Activated T-cell treated with anti-CD3 and anti-CD28 coated beads, Interleukin-2, amount 50 U/mL, for 4 hours (primary cell): Measurements from ENCODE around the gene NCAPG2. TPM values are rescaled to one million over a fixed set of nuclear protein-coding genes. Genes with fewer than 3 reads are reported as not detected.

Experiments used
- ATAC-seq, 2 donors: fragments of 200-7000 bp; cut with Tn5 transposase; one replicate each; pipeline ENCODE4 v1.10.0; 2021
- DNase-seq: peaks from one replicate; pipeline ENCODE4 v3.0.0-alpha.2; 2020
- H3K27me3 Mint-ChIP-seq: one replicate; pipeline ENCODE4 v1.8.0; 2021; ENCODE audit warnings: low read depth, mixed read lengths
- H3K36me3 Mint-ChIP-seq: one replicate; pipeline ENCODE4 v1.8.0; 2022; ENCODE audit warnings: mixed read lengths; ENCODE audit not compliant: insufficient read depth
- H3K4me1 Mint-ChIP-seq: one replicate; pipeline ENCODE4 v1.8.0; 2021; ENCODE audit warnings: low read depth, mixed read lengths
- H3K4me3 Mint-ChIP-seq: one replicate; pipeline ENCODE4 v1.8.0; 2021; ENCODE audit warnings: mild to moderate bottlenecking, moderate library complexity, mixed read lengths
- H3K9me3 Mint-ChIP-seq: one replicate; pipeline ENCODE4 v1.8.0; 2021; ENCODE audit warnings: mixed read lengths
- total RNA-seq, 3 donors: library from RNA; stranded (reverse); gene quantifications; one replicate each; pipeline ENCODE4 v1.2.1, GENCODE V29; 2021

The NCAPG2 gene
- total RNA-seq, 3 donors from 2014 or later = 19.7 to 26.2 (median 20.7) TPM

DNA sequence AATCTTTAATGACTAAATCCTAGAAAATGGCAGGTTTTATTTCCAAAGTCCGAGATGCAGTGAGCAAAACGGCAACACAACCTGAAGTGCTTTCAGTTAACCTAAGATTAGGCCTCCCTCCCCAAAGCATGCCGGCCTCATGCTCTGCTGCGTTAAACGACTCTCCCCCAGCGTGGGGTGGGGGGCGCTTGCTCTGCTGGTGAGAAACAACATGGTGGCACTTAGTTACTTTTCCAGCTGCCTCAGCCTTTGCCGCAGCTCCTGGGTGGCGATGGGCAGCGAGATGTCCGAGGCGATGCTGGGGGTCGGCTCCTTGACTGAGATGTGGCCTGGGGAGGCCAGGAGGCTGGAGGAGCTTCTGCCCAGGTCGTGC is 36.7 kb upstream of the NCAPG2 start:
- Mint-ChIP-seq H3K4me1 (peaks cover 4% of the 10 kb centered on the region), H3K9me3 (no peaks in the 10 kb centered on the region), H3K4me3 (no peak overlapping the region), H3K36me3 (peaks cover 52% of the 10 kb centered on the region), H3K27me3 (no peaks in the 10 kb centered on the region)
- no peak for DNase-seq
- no peak for ATAC-seq

GRCh38 chr7:158740657-158741293 is 36.2 kb upstream of the NCAPG2 start:
- no peak for ATAC-seq
- no peak for DNase-seq
- H3K4me1 Mint-ChIP-seq = peaks cover 4% of the 10 kb centered on the region
- H3K9me3 Mint-ChIP-seq = no peaks in the 10 kb centered on the region
- peaks cover 48% of the 10 kb centered on the region for H3K36me3 Mint-ChIP-seq
- no peak overlapping the region for H3K4me3 Mint-ChIP-seq
- H3K27me3 Mint-ChIP-seq = no peaks in the 10 kb centered on the region

DNA sequence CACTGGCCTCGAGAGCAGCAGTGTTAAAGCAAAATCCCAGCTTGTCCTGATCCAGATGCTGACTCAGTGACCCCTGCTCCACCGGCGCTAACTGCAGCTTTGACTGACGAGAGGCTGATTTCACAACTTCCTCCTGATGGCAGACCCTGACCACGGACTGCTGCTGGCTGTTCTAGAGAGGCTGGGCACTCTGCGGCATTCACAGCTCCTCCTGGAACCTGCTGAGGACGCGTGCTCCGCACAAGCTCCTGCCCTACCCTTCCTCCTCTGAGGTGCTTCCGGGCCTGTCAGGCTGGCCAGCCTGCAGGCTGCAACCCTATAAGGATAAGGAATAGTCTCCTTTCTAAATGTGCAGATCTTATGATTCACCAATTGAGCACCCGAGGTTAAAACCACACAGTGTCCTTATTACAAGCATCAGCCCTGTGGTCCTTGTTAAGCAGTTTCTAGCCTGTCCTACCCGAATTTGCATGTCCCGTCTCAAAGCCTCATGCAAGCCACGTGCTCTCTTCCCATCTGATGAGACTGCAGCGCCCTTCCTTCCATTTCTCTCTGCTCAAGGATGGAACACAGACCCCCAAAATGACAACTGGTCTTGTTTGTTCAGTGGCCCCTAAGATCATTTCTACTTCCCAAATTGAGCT is 35.5 kb upstream of the NCAPG2 start:
- H3K36me3 Mint-ChIP-seq = peaks cover 47% of the 10 kb centered on the region
- H3K9me3 Mint-ChIP-seq = no peaks in the 10 kb centered on the region
- peaks cover 4% of the 10 kb centered on the region for H3K4me1 Mint-ChIP-seq
- ATAC-seq (no peak), DNase-seq (no peak)
- no peaks in the 10 kb centered on the region for H3K27me3 Mint-ChIP-seq
- no peak overlapping the region for H3K4me3 Mint-ChIP-seq

DNA sequence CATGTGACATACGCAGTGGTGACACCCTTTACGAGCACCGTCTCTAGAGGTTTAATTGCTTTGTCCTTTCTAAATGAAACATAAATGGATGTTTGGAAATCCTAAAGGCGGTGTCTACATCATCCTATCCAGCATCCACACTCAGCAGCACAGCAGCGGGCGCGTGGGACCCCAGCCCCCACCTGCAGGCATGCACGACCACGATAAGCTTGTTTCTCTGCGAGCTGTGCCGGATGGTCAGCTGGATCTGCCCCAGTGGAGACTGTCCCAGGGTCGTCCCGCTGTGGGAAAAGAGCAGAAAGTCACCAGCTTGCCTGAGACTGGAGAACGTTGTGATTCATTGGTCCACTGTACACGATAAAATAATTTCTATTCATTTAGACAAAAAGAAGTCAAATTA is 34.2 kb upstream of the NCAPG2 start:
- Mint-ChIP-seq H3K27me3 (no peaks in the 10 kb centered on the region), H3K4me3 (no peak overlapping the region), H3K36me3 (peaks cover 49% of the 10 kb centered on the region), H3K9me3 (no peaks in the 10 kb centered on the region), H3K4me1 (peaks cover 4% of the 10 kb centered on the region)
- ATAC-seq = no peak
- no peak for DNase-seq

- Mint-ChIP-seq H3K36me3 (peaks cover 39% of the 10 kb centered on the region), H3K27me3 (no peaks in the 10 kb centered on the region), H3K4me3 (no peak overlapping the region), H3K9me3 (no peaks in the 10 kb centered on the region), H3K4me1 (peaks cover 4% of the 10 kb centered on the region)
- DNase-seq (no peak), ATAC-seq (no peak)
These were observed 32.6 kb upstream of the NCAPG2 start for GRCh38 chr7:158737064-158737695.

GRCh38 chr7:158735935-158736334 is 31.3 kb upstream of the NCAPG2 start:
- Mint-ChIP-seq H3K9me3 (no peaks in the 10 kb centered on the region), H3K36me3 (peaks cover 41% of the 10 kb centered on the region)

GRCh38 chr7:158734861-158735260 is 30.3 kb upstream of the NCAPG2 start:
- Mint-ChIP-seq H3K27me3 (no peaks in the 10 kb centered on the region), H3K4me1 (no peaks in the 10 kb centered on the region), H3K9me3 (no peaks in the 10 kb centered on the region), H3K4me3 (no peak overlapping the region), H3K36me3 (peaks cover 41% of the 10 kb centered on the region)
- DNase-seq (no peak), ATAC-seq (no peak)

More at GRCh38 chr7:158735935-158736334, 31.3 kb upstream of the NCAPG2 start:
- no peak overlapping the region for H3K4me3 Mint-ChIP-seq
- no peaks in the 10 kb centered on the region for H3K27me3 Mint-ChIP-seq
- no peak for DNase-seq
- ATAC-seq = no peak
- H3K4me1 Mint-ChIP-seq = peaks cover 4% of the 10 kb centered on the region

DNA sequence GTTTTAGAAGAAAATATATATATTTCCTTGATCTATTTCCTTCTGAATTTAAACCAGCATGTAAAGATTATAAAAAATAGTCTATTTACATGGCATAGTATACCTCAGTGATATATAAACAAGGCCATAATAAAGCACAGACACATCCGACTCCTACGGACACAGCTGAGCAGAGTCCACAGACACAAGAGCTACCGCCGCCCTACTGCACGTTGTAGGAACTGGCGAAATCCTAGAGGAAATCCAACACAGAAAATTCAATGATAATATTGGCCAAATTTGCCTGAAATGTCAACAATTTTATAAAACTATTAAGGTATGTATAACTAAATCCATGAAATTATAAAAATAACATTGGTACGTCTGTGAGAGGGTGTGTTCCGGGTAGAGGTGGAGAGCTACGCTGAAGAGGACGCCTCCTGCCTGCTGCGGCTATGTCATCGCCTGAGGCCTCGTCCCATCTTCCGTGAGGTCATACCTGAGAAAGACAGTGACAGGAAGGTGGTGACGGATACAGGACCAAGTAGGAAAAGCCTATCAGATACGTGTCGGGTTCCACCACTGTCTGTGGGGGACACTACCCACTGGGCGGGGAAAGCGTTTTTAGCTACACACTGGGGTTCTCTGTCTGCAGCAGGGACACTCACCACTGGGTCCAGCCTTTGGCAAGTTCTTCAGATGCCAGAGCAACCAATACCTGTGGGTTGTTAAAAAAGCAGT is 29.3 kb upstream of the NCAPG2 start:
- no peak for DNase-seq
- Mint-ChIP-seq H3K4me3 (no peak overlapping the region), H3K27me3 (no peaks in the 10 kb centered on the region), H3K9me3 (no peaks in the 10 kb centered on the region), H3K36me3 (peaks cover 42% of the 10 kb centered on the region), H3K4me1 (no peaks in the 10 kb centered on the region)
- no peak for ATAC-seq

- H3K9me3 Mint-ChIP-seq = no peaks in the 10 kb centered on the region
- H3K36me3 Mint-ChIP-seq = peaks cover 40% of the 10 kb centered on the region
- ATAC-seq = no peak
These were observed 28.6 kb upstream of the NCAPG2 start for GRCh38 chr7:158733220-158733519.

GRCh38 chr7:158732494-158733219 is 28.1 kb upstream of the NCAPG2 start:
- peaks cover 40% of the 10 kb centered on the region for H3K36me3 Mint-ChIP-seq

More at GRCh38 chr7:158733220-158733519, 28.6 kb upstream of the NCAPG2 start:
- Mint-ChIP-seq H3K4me1 (no peaks in the 10 kb centered on the region), H3K27me3 (no peaks in the 10 kb centered on the region), H3K4me3 (no peak overlapping the region)
- DNase-seq = no peak

GRCh38 chr7:158731761-158732160 is 27.2 kb upstream of the NCAPG2 start:
- Mint-ChIP-seq H3K4me1 (no peaks in the 10 kb centered on the region), H3K27me3 (no peaks in the 10 kb centered on the region), H3K36me3 (peaks cover 32% of the 10 kb centered on the region), H3K9me3 (no peaks in the 10 kb centered on the region), H3K4me3 (no peak overlapping the region)
- DNase-seq = no peak
- ATAC-seq = no peak

More at GRCh38 chr7:158732494-158733219, 28.1 kb upstream of the NCAPG2 start:
- no peak for DNase-seq
- Mint-ChIP-seq H3K9me3 (no peaks in the 10 kb centered on the region), H3K4me1 (no peaks in the 10 kb centered on the region), H3K4me3 (no peak overlapping the region), H3K27me3 (no peaks in the 10 kb centered on the region)
- no peak for ATAC-seq

DNA sequence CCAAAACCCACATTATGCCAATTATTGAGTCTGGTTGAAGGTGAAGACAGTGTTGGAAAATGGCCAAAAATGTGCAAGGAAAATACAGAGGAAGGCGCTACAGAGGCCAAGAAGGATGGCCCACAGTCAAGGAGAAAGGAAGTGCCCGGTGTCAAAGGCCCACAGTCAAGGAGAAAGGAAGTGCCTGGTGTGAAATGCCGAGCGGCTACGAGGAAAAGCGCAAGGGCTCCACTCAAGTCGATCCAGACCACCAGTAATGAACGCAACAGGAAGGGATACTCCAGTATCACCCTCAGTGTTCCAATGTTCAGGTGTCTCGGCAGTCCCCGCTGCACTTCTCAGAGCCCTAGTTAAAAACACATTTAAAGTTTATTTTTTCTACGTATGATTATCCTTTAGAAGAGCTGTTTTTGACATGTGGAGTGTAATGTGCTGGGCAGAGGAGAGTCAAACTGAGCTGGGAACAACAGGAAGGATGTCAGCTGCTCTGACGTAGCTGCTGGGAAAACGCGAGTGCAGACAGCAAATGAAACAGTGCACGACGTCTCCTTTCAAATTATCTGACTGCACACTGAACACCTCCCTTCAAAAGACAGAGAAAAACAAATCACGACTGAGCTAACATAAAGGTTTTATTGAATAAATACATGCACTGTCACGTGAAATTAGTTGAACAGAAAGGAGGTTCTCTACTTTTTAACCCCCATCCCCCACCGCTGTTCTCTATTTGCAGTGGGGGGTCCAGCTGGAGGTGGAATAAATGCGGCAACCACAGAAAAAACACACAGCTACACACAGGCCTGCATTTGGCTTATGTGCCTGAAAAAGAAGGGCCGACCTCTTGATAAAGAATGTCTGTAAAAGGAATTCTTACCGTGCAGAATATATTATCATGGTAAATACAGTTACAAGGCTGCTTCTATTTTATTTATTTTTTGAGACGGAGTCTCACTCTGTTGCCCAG is 26.1 kb upstream of the NCAPG2 start:
- ATAC-seq (no peak), DNase-seq (no peak)
- H3K9me3 Mint-ChIP-seq = peaks cover 2% of the 10 kb centered on the region
- no peak overlapping the region for H3K4me3 Mint-ChIP-seq
- H3K4me1 Mint-ChIP-seq = no peaks in the 10 kb centered on the region
- H3K36me3 Mint-ChIP-seq = peaks cover 30% of the 10 kb centered on the region
- H3K27me3 Mint-ChIP-seq = no peaks in the 10 kb centered on the region

GRCh38 chr7:158729646-158730382 is 25.2 kb upstream of the NCAPG2 start:
- ATAC-seq (no peak), DNase-seq (no peak)
- peaks cover 23% of the 10 kb centered on the region for H3K36me3 Mint-ChIP-seq
- H3K27me3 Mint-ChIP-seq = no peaks in the 10 kb centered on the region
- no peak overlapping the region for H3K4me3 Mint-ChIP-seq
- H3K4me1 Mint-ChIP-seq = no peaks in the 10 kb centered on the region
- H3K9me3 Mint-ChIP-seq = peaks cover 4% of the 10 kb centered on the region
